Stimulated activated CD8-positive, alpha-beta memory T cell treated with anti-CD3 and anti-CD28 coated beads, Interleukin-12 subunit alpha, Interleukin-12 subunit beta, amount 100 ng/mL, for 24 hours (primary cell): ENCODE data around the gene C5AR2.
"Not testable (repeated sequence)": the region's sequence is repeated elsewhere in the genome, so short reads cannot be mapped to it uniquely, and the experiment has no call there.

Experiments used
- DNase-seq: peaks from one replicate; pipeline ENCODE4 v3.0.0-alpha.2; 2020; ENCODE audit errors: extremely low read depth

C5AR2 gene

GRCh38 chr19:47362321-47362720, 30.3 kb downstream of the C5AR2 start:
- no peak for DNase-seq

- DNase-seq = no peak
These were observed 32.0 kb downstream of the C5AR2 start for GRCh38 chr19:47363758-47364531.

- not testable (repeated sequence) for DNase-seq
These were observed 33.5 kb downstream of the C5AR2 start for GRCh38 chr19:47365455-47365854.

GRCh38 chr19:47370045-47370611, 38.2 kb downstream of the C5AR2 start:
- DNase-seq = no peak

- DNase-seq = no peak
These were observed 39.3 kb downstream of the C5AR2 start for GRCh38 chr19:47371261-47371660.

- DNase-seq = no peak
These were observed 40.6 kb downstream of the C5AR2 start for GRCh38 chr19:47372603-47373002.

- no peak for DNase-seq
These were observed 41.6 kb downstream of the C5AR2 start for GRCh38 chr19:47373246-47374240.

GRCh38 chr19:47374876-47375693, 43.1 kb downstream of the C5AR2 start:
- DNase-seq = no peak

GRCh38 chr19:47375694-47376588, 44.0 kb downstream of the C5AR2 start:
- DNase-seq = no peak

- no peak for DNase-seq
These were observed 44.7 kb downstream of the C5AR2 start for GRCh38 chr19:47376589-47377144.

- DNase-seq = no peak
These were observed 45.3 kb downstream of the C5AR2 start for GRCh38 chr19:47377208-47377701.

- DNase-seq = no peak
These were observed 45.8 kb downstream of the C5AR2 start for GRCh38 chr19:47377801-47378200.

- no peak for DNase-seq
These were observed 46.3 kb downstream of the C5AR2 start for GRCh38 chr19:47378246-47378645.

- DNase-seq = no peak
These were observed 47.5 kb downstream of the C5AR2 start for GRCh38 chr19:47379381-47379938.

- DNase-seq = no peak
These were observed 48.6 kb downstream of the C5AR2 start for GRCh38 chr19:47380559-47380958.

- DNase-seq = no peak
These were observed 49.1 kb downstream of the C5AR2 start for GRCh38 chr19:47381121-47381520.

GRCh38 chr19:47381653-47382279, 49.8 kb downstream of the C5AR2 start:
- no peak for DNase-seq

GRCh38 chr19:47383890-47384289, 51.9 kb downstream of the C5AR2 start:
- not testable (repeated sequence) for DNase-seq

- DNase-seq = not testable (repeated sequence)
These were observed 52.6 kb downstream of the C5AR2 start for GRCh38 chr19:47384533-47384932.
